H1 (cell line): ENCODE measurements around the gene DLX2. TPM values are rescaled to one million over a fixed set of nuclear protein-coding genes. Genes with fewer than 3 reads are reported as not detected.

Experiments
- CHD2 ChIP-seq: IDR thresholded peaks from 2 replicates; pipeline ENCODE4 v1.6.1; 2012; ENCODE audit warnings: low read length, improper control_type of control experiment
- KDM1A ChIP-seq: fragments of 200-600, 300-600 bp; sonication (generic); IDR thresholded peaks from 2 replicates; pipeline ENCODE4 v1.7.1; 2016; ENCODE audit warnings: mild to moderate bottlenecking, low read length, borderline replicate concordance
- SIRT6 ChIP-seq: IDR thresholded peaks from one replicate; pipeline ENCODE4 v1.7.1; 2012; ENCODE audit warnings: low read length, inconsistent platforms
- SUZ12 ChIP-seq: fragments of 200-600 bp; sonication (generic); IDR thresholded peaks from 2 replicates; pipeline ENCODE4 v1.6.1; 2012; ENCODE audit warnings: mild to moderate bottlenecking, inconsistent platforms, low read length, moderate library complexity, mixed read lengths
- TCF12 ChIP-seq: IDR thresholded peaks from 2 replicates; pipeline ENCODE4 v1.6.1; 2011; ENCODE audit warnings: low read depth, mild to moderate bottlenecking, low read length
- polyA plus RNA-seq, 7 experiments: library from polyadenylated mRNA; depleted of rRNA in 3 of 7; stranded (reverse) in 5 of 7; unstranded in 2 of 7; fragments of >200 nt in 5 of 7; fragments of 200-250 nt in 2 of 7; gene quantifications; 1 replicate in 5 of 7; 2 replicates in 1 of 7; 4 replicates in 1 of 7; pipeline versions ENCODE4 v1.2.1 to v1.2.3, GENCODE V29; 2011 to 2013; ENCODE audit warnings: missing spikeins in 2 of 7, mixed read lengths in 2 of 7
- total RNA-seq: library from RNA; stranded (reverse); fragmentation: NEBNext Ultra II Directional; extraction: Animal tissue kit (Norgen Biotek cat#: 25700); gene quantifications from 2 replicates; pipeline ENCODE4 v1.2.1, GENCODE V29; 2021

The DLX2 gene
- total and polyA plus RNA-seq, 2 of the 8 experiments (the other 6 are each of a cell fraction or from before 2014, with no cell fraction given) = 0.45 TPM; not detected in 1

- TF ChIP-seq CHD2 (no peak), KDM1A (no peak), TCF12 (no peak), SUZ12 (no peak), SIRT6 (no peak)
Measured at GRCh38 chr2:172109256-172109987, 6.7 kb upstream of the DLX2 start (continued).
